C4-2B (cell line): Measurements from ENCODE around the gene FBLN7.

Experiments
- H3K27ac ChIP-seq: fragments of 450-650 bp; 2 replicates; pipeline ENCODE4 v1.5.1; 2017
- ZFX ChIP-seq: fragments of 450-650 bp; IDR thresholded peaks from 2 replicates; pipeline ENCODE4 v1.6.1; 2017
- TF ChIP-seq, protein P1 (sequence below): fragments of 450-650 bp; conservative IDR thresholded peaks from 2 replicates; pipeline ENCODE4 v1.5.1; 2017; ENCODE audit warnings: mild to moderate bottlenecking

Gene FBLN7

DNA sequence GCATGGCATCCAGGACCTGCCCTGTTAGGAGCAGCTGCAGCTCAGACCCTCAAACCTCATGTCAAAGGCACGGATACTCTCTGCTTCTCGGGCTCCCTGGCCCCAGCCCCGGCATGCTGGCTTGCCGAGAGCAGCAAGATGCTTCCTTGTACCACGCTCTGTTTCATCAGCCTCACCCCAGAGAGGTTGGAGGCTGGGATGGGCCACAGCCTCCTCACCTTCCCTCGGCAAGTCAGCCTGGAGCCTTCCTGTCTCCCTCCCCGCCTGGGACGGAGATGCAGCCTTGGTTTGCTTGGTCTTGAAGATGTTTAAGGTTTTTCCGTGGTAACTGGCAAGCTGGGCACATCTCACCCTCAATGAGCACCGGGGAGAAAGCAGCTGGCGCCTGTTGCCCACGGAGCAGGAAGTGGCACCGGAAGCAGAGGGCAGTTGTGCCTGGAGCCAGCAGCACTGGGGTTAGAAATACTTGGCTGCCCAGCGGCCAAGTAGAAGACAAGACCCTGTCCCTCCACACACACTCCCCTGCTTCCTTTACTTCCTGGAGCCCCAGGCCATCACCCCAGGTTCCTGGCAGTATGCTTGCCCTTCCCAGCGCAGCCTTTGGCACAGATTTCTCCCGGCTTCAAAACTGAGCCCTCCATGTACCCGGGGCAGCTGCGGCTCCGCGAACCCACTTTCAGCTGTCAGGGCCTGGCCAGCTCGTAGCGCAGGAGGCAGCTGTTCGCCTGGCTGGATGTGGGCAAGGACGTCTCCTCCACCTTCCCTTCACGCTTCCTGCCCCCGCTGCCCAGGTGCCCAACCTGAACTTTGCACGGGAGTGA, 17.4 kb downstream of the FBLN7 start:
- TF ChIP-seq, protein P1, sequence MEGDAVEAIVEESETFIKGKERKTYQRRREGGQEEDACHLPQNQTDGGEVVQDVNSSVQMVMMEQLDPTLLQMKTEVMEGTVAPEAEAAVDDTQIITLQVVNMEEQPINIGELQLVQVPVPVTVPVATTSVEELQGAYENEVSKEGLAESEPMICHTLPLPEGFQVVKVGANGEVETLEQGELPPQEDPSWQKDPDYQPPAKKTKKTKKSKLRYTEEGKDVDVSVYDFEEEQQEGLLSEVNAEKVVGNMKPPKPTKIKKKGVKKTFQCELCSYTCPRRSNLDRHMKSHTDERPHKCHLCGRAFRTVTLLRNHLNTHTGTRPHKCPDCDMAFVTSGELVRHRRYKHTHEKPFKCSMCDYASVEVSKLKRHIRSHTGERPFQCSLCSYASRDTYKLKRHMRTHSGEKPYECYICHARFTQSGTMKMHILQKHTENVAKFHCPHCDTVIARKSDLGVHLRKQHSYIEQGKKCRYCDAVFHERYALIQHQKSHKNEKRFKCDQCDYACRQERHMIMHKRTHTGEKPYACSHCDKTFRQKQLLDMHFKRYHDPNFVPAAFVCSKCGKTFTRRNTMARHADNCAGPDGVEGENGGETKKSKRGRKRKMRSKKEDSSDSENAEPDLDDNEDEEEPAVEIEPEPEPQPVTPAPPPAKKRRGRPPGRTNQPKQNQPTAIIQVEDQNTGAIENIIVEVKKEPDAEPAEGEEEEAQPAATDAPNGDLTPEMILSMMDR: no peak
- TF ChIP-seq ZFX: no peak
- no peak overlapping the region for H3K27ac ChIP-seq

DNA sequence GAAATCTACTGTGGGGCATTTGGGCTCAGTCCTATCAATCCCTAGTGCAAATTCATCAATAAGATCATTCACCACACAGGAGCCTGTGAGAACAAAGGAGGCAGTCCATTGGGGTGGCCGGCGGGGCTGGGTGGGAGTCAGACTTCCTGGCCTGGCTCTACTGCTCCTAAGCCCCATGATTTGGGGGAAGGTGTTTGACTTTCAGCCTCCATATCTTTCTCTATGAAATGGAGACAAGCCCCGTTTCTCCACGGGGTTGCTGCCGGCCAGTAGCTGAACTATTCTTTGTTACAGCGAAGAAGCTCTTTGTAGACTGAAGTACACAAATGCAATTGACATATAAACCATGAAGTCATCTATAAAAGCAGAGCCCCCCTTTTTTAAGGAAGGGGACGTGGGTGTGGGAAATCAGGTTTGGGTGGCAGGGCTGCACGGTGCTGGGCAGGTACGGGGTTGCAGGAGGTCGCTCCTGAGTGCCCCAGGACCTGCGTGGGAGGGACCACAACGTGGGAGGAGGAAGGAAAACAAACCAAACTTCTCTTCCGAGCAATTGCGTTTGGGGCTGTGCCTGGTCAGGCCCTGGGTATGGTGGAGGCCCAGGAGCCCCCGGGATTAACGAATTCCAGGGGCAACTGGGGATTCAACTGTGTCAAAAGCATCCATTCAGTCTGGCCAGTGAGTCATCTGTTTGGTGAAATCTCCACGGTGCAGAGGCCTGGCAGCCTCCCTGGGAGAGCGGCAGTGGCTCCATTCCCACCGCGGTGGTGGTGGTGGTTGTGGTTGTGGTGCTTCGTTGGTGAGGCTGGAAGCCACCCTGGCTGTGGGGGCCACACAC, 18.2 kb downstream of the FBLN7 start:
- no peak overlapping the region for H3K27ac ChIP-seq
- TF ChIP-seq, protein P1: no peak
- no peak for TF ChIP-seq ZFX

DNA sequence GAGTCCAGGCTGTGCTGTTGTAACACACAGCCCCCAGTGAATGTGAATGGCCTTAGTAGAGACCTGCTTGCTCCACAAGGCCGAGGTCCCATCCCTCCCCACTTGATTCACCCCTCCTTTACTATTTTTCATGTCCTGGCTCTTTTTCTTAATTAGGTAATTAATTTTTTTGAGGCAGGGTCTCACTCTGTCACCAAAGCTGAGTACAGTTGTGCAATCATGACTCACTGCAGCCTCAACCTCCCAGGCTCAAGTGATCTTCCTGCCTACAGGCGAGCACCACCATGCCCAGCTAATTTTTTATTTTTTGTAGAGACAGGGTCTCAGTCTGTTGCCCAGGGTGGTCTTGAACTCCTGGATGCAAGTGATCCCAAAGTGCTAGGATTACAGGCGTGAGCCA, 19.3 kb downstream of the FBLN7 start:
- H3K27ac ChIP-seq: no peak overlapping the region
- no peak for TF ChIP-seq ZFX

DNA sequence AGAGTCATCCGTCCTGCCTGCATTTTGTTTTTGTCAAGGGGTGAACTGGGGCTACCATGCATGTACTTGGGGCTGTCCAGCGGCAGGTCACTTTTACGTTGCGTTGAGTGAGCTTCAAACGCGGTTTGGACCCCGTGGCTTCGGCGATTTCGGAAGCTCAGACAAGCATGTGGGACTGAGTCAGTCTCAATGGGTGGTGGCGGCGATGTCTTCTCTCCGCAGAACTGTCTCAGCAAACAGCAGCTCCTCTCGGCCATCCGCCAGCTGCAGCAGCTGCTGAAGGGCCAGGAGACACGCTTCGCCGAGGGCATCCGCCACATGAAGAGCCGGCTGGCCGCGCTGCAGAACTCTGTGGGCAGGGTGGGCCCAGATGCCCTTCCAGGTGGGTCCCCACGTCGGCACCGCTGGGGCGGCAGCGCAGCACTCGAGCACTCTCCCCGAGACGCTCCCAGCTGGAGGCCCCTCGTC, 21.3 kb downstream of the FBLN7 start:
- TF ChIP-seq, protein P1: no peak
- H3K27ac ChIP-seq: no peak overlapping the region

DNA sequence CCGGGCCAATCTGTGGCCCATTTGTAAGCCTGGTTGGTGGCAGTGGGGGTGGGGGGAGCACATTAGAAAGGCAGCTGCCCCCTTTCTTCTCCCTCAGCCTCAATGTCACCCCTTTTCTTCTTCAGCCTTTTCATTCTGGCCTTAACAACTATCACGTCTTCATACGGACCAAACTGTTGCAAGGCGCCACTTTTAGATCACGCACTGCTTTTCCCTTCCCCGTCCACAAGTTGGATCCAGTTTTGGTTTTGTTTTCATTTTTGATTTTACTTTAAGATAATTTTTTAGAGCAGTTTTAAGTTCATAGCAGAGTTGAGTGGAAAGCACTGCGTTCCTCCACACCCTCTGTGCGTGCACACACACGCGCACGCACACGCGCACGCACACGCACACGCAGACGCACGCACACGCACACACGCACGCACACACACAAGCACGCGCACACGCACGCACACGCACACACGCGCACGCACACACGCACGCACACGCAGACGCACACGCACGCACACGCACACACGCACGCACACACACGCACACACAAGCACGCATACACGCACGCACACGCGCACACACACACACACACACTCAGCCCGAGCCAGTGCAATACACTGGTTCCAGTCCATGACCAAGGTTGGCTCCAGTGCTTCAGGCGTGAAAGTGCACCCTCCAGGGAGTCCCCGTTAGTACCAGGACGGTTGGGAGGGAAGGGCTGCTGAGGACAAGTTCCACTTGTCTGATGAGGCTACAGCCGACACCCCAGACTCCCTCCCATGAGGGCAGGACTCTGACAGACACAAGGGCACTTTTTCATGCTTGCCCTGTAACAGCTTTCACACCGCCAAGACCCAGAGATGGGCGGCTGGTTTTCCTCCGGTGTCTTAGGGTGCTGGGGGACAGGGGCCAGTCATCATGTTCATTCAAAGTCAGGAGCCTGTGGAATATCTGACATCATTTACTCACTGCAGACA, 22.4 kb downstream of the FBLN7 start:
- H3K27ac ChIP-seq: no peak overlapping the region
- TF ChIP-seq, protein P1: no peak

DNA sequence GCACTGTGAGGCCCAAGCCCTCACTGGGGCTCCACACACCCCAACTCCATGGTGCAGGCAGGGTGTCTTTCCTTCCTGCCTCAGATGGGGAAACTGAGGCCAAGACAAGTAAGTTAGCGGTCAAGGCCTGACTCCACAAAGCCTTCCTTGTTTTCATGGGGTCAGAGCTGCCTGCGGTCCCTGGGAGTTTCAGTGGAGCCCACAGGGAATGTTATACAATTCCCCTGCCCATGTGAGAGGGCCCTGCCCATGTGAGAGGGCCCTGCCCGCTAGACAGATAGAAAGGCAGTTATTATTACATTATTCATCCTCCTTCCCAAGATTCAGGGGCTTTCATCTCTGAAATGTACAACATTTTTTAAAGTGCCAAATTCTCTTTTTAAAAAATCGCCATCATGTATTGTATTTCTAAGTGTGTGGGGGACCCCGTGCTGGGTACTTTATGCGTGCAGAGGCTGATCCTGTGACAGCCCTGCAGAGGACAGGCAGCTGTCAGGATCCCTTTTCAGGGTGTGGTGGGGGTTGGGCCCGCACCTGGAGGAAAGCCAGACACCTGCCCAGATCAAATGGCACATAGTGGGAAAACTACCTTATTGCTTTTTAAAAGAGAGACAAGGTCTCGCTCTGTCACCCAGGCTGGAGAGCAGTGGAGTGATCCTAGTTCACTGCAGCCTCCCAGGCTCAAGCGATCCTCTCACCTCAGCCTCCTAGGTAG, 23.4 kb downstream of the FBLN7 start:
- TF ChIP-seq, protein P1: no peak
- no peak for TF ChIP-seq ZFX
- H3K27ac ChIP-seq: no peak overlapping the region

DNA sequence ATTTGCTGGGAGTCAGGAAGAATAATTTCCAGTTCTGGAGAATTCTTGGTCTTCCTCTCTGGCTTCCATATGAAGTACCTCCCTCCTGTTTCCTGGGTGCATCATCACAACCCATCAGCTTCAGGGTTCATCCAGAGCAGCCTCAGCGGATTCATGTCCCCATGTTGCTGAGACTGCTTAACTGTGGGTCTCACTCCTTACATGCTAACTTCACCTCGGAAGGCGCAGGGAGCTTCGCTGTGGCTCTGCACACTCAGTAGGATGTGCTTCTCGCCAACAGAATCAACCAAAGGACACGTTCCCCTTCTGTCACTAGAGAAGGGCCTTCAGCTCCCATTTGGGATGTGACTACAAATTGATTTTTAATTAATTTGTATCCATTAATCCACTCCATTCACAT, 24.2 kb downstream of the FBLN7 start:
- TF ChIP-seq, protein P1: no peak
- no peak for TF ChIP-seq ZFX
- no peak overlapping the region for H3K27ac ChIP-seq
